SK-N-SH treated with all-trans-retinoic acid at 6 μM for 48 hours (cell line): ENCODE results near the gene RASAL1.

Experiments
- ATAC-seq: fragments of 200-7000 bp; cut with Tn5 transposase; 3 replicates; pipeline ENCODE4 v1.9.1; 2020; ENCODE audit warnings: mild to moderate bottlenecking, moderate library complexity
- ARNTL ChIP-seq: fragments of 450-650 bp; formaldehyde crosslinking; IDR thresholded peaks from 2 replicates; pipeline ENCODE4 v1.5.0; 2020; ENCODE audit warnings: low read depth, mild to moderate bottlenecking, moderate library complexity, borderline replicate concordance
- BACH2 ChIP-seq: fragments of 250-450 bp; sonication (Bioruptor Pico); IDR thresholded peaks from 2 replicates; pipeline ENCODE4 v1.9.0; 2021; ENCODE audit warnings: mild to moderate bottlenecking, borderline replicate concordance
- CSDC2 ChIP-seq: fragments of 250-450 bp; sonication (Bioruptor Pico); IDR thresholded peaks from 2 replicates; pipeline ENCODE4 v1.5.0; 2020; ENCODE audit warnings: mild to moderate bottlenecking, moderate library complexity
- CSRNP3 ChIP-seq: fragments of 250-450 bp; sonication (Bioruptor Pico); IDR thresholded peaks from 2 replicates; pipeline ENCODE4 v1.5.1; 2021; ENCODE audit warnings: mild to moderate bottlenecking, moderate library complexity
- ESRRG ChIP-seq: fragments of 250-450 bp; sonication (Bioruptor Pico); IDR thresholded peaks from 2 replicates; pipeline ENCODE4 v1.6.1; 2021; ENCODE audit warnings: mild to moderate bottlenecking
- GLIS3 ChIP-seq: fragments of 250-450 bp; sonication (Bioruptor Pico); IDR thresholded peaks from 2 replicates; pipeline ENCODE4 v1.5.0; 2020; ENCODE audit warnings: mild to moderate bottlenecking, moderate library complexity
- ISL1 ChIP-seq: fragments of 250-450 bp; sonication (Bioruptor Pico); IDR thresholded peaks from 2 replicates; pipeline ENCODE4 v2.1.2; 2022; ENCODE audit warnings: mild to moderate bottlenecking, moderate library complexity
- OSR1 ChIP-seq: fragments of 250-450 bp; sonication (Bioruptor Pico); IDR thresholded peaks from 2 replicates; pipeline ENCODE4 v1.8.0; 2022; ENCODE audit warnings: moderate library complexity, mild to moderate bottlenecking, inconsistent platforms
- PPARA ChIP-seq: fragments of 250-450 bp; sonication (Bioruptor Pico); IDR thresholded peaks from 2 replicates; pipeline ENCODE4 v1.5.0; 2020; ENCODE audit warnings: mild to moderate bottlenecking, borderline replicate concordance
- RARB ChIP-seq: fragments of 250-450 bp; sonication (Bioruptor Pico); IDR thresholded peaks from 2 replicates; pipeline ENCODE4 v1.8.0; 2021; ENCODE audit warnings: mild to moderate bottlenecking, moderate library complexity
- SNAI2 ChIP-seq: fragments of 250-450 bp; sonication (Bioruptor Pico); IDR thresholded peaks from 2 replicates; pipeline ENCODE4 v1.5.0; 2020; ENCODE audit warnings: mild to moderate bottlenecking, moderate library complexity
- TCF4 ChIP-seq: fragments of 250-450 bp; sonication (Bioruptor Pico); IDR thresholded peaks from 2 replicates; pipeline ENCODE4 v1.8.0; 2021; ENCODE audit warnings: mild to moderate bottlenecking, moderate library complexity, borderline replicate concordance
- TOX ChIP-seq: fragments of 250-450 bp; sonication (Bioruptor Pico); IDR thresholded peaks from 2 replicates; pipeline ENCODE4 v1.8.0; 2021; ENCODE audit warnings: mild to moderate bottlenecking, moderate library complexity, borderline replicate concordance
- ZC3H10 ChIP-seq: fragments of 250-450 bp; sonication (Bioruptor Pico); IDR thresholded peaks from 2 replicates; pipeline ENCODE4 v1.5.1; 2021; ENCODE audit warnings: mild to moderate bottlenecking, moderate library complexity
- ZFP3 ChIP-seq: fragments of 250-450 bp; sonication (Bioruptor Pico); IDR thresholded peaks from 2 replicates; pipeline ENCODE4 v1.5.0; 2020; ENCODE audit warnings: mild to moderate bottlenecking, moderate library complexity
- ZFP30 ChIP-seq: fragments of 450-650 bp; formaldehyde crosslinking; IDR thresholded peaks from 2 replicates; pipeline ENCODE4 v1.5.0; 2022; ENCODE audit warnings: mild to moderate bottlenecking, moderate library complexity
- ZNF565 ChIP-seq: fragments of 450-650 bp; formaldehyde crosslinking; conservative IDR thresholded peaks from 2 replicates; pipeline ENCODE4 v1.5.0; 2020; ENCODE audit warnings: low read depth, mild to moderate bottlenecking, moderate library complexity
- ZNF70 ChIP-seq: fragments of 450-650 bp; formaldehyde crosslinking; IDR thresholded peaks from 2 replicates; pipeline ENCODE4 v1.5.0; 2020; ENCODE audit warnings: mild to moderate bottlenecking, moderate library complexity
- TF ChIP-seq, protein P1 (sequence below): fragments of 250-450 bp; sonication (Bioruptor Pico); IDR thresholded peaks from 2 replicates; pipeline ENCODE4 v1.5.1; 2020; ENCODE audit warnings: low read depth, mild to moderate bottlenecking, moderate library complexity
- TF ChIP-seq, protein P2 (sequence below): fragments of 250-450 bp; sonication (Bioruptor Pico); IDR thresholded peaks from 2 replicates; pipeline ENCODE4 v1.5.0; 2020; ENCODE audit warnings: mild to moderate bottlenecking, moderate library complexity
- TF ChIP-seq, protein P3 (sequence below): fragments of 250-450 bp; sonication (Bioruptor Pico); IDR thresholded peaks from 2 replicates; pipeline ENCODE4 v1.8.0; 2020; ENCODE audit warnings: mild to moderate bottlenecking, moderate library complexity, borderline replicate concordance

The RASAL1 gene

GRCh38 chr12:113136990-113137511 lies 1.5 kb upstream of the RASAL1 start:
- no peak for TF ChIP-seq ESRRG (CRISPR knock-in tag)

GRCh38 chr12:113136128-113136989 lies 798 bp upstream of the RASAL1 start:
- TF ChIP-seq PPARA (CRISPR knock-in tag) (no peak), CSRNP3 (no peak), ZFP3 (CRISPR knock-in tag) (no peak), TOX (CRISPR knock-in tag) (no peak), GLIS3 (no peak), TCF4 (CRISPR knock-in tag) (no peak)
- TF ChIP-seq, protein P1, sequence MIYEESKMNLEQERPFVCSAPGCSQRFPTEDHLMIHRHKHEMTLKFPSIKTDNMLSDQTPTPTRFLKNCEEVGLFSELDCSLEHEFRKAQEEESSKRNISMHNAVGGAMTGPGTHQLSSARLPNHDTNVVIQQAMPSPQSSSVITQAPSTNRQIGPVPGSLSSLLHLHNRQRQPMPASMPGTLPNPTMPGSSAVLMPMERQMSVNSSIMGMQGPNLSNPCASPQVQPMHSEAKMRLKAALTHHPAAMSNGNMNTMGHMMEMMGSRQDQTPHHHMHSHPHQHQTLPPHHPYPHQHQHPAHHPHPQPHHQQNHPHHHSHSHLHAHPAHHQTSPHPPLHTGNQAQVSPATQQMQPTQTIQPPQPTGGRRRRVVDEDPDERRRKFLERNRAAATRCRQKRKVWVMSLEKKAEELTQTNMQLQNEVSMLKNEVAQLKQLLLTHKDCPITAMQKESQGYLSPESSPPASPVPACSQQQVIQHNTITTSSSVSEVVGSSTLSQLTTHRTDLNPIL (CRISPR knock-in tag), result no peak
- TF ChIP-seq, protein P2, sequence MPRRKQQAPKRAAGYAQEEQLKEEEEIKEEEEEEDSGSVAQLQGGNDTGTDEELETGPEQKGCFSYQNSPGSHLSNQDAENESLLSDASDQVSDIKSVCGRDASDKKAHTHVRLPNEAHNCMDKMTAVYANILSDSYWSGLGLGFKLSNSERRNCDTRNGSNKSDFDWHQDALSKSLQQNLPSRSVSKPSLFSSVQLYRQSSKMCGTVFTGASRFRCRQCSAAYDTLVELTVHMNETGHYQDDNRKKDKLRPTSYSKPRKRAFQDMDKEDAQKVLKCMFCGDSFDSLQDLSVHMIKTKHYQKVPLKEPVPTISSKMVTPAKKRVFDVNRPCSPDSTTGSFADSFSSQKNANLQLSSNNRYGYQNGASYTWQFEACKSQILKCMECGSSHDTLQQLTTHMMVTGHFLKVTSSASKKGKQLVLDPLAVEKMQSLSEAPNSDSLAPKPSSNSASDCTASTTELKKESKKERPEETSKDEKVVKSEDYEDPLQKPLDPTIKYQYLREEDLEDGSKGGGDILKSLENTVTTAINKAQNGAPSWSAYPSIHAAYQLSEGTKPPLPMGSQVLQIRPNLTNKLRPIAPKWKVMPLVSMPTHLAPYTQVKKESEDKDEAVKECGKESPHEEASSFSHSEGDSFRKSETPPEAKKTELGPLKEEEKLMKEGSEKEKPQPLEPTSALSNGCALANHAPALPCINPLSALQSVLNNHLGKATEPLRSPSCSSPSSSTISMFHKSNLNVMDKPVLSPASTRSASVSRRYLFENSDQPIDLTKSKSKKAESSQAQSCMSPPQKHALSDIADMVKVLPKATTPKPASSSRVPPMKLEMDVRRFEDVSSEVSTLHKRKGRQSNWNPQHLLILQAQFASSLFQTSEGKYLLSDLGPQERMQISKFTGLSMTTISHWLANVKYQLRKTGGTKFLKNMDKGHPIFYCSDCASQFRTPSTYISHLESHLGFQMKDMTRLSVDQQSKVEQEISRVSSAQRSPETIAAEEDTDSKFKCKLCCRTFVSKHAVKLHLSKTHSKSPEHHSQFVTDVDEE (CRISPR knock-in tag), result no peak
- ATAC-seq, result no peak

More at GRCh38 chr12:113136990-113137511, 1.5 kb upstream of the RASAL1 start:
- no peak for ATAC-seq

- no peak for TF ChIP-seq ZNF70
- TF ChIP-seq ISL1 (CRISPR knock-in tag), result no peak
- no peak for TF ChIP-seq SNAI2 (CRISPR knock-in tag)
- no peak for TF ChIP-seq ZFP3 (CRISPR knock-in tag)
- TF ChIP-seq, protein P3, sequence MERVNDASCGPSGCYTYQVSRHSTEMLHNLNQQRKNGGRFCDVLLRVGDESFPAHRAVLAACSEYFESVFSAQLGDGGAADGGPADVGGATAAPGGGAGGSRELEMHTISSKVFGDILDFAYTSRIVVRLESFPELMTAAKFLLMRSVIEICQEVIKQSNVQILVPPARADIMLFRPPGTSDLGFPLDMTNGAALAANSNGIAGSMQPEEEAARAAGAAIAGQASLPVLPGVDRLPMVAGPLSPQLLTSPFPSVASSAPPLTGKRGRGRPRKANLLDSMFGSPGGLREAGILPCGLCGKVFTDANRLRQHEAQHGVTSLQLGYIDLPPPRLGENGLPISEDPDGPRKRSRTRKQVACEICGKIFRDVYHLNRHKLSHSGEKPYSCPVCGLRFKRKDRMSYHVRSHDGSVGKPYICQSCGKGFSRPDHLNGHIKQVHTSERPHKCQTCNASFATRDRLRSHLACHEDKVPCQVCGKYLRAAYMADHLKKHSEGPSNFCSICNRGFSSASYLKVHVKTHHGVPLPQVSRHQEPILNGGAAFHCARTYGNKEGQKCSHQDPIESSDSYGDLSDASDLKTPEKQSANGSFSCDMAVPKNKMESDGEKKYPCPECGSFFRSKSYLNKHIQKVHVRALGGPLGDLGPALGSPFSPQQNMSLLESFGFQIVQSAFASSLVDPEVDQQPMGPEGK (CRISPR knock-in tag), result no peak
- TF ChIP-seq BACH2, result no peak
- no peak for TF ChIP-seq GLIS3
- no peak for TF ChIP-seq ARNTL (CRISPR knock-in tag)
- TF ChIP-seq TOX (CRISPR knock-in tag), result no peak
- no peak for TF ChIP-seq ESRRG (CRISPR knock-in tag)
- TF ChIP-seq, protein P1 (CRISPR knock-in tag), result no peak
- no peak for TF ChIP-seq ZNF565 (CRISPR knock-in tag)
- no peak for TF ChIP-seq TCF4 (CRISPR knock-in tag)
- no peak for TF ChIP-seq CSDC2 (CRISPR knock-in tag)
- TF ChIP-seq ZC3H10 (CRISPR knock-in tag), result no peak
These were observed 1.0 kb downstream of the RASAL1 start for GRCh38 chr12:113134521-113134951.

GRCh38 chr12:113134071-113134470 lies 1.5 kb downstream of the RASAL1 start:
- TF ChIP-seq ZFP30 (CRISPR knock-in tag) (no peak), ESRRG (CRISPR knock-in tag) (no peak), TCF4 (CRISPR knock-in tag) (no peak), SNAI2 (CRISPR knock-in tag) (no peak), OSR1 (CRISPR knock-in tag) (no peak), PPARA (CRISPR knock-in tag) (no peak), TOX (CRISPR knock-in tag) (no peak), ARNTL (CRISPR knock-in tag) (no peak), ZNF565 (CRISPR knock-in tag) (no peak), GLIS3 (no peak), RARB (CRISPR knock-in tag) (no peak), ZNF70 (no peak)
- TF ChIP-seq, protein P3 (CRISPR knock-in tag), result no peak
- TF ChIP-seq, all 23 proteins: peak for 0
- ATAC-seq, result no peak

More at GRCh38 chr12:113134521-113134951, 1.0 kb downstream of the RASAL1 start:
- ATAC-seq, result no peak
